ENCODE data around the gene CTNNA2. TPM values are rescaled to one million over a fixed set of nuclear protein-coding genes. Genes with fewer than 3 reads are reported as not detected.

CTNNA2 gene
- total RNA-seq, 1 experiment from 2014 or later, result 0.54 TPM

- no peak for TF ChIP-seq TCF7L2 (IDR thresholded peaks at IDR 0.05; ENCODE audit: low read depth, low read length)
- no peak for TF ChIP-seq SIN3A (IDR thresholded peaks at IDR 0.05; ENCODE audit: borderline replicate concordance, insufficient read depth, low read depth, low read length)
- TF ChIP-seq REST (IDR thresholded peaks at IDR 0.05; ENCODE audit: insufficient read depth in 1 of 2, low read depth in 2 of 2, low read length in 1 of 2), result no peak
- TF ChIP-seq CTCF (IDR thresholded peaks at IDR 0.05), result no peak
- no peak for TF ChIP-seq POLR2AphosphoS5 (IDR thresholded peaks at IDR 0.05; ENCODE audit: low read depth, low read length)
- Histone ChIP-seq H3K4me3 (ENCODE audit: low read depth in 2 of 2, low read length in 2 of 2) (no peak overlapping the region), H3K36me3 (ENCODE audit: control insufficient read depth, insufficient read depth, low read length) (no peaks in the 10 kb centered on the region), H3K27me3 (ENCODE audit: control insufficient read depth, insufficient read depth, low read length) (no peaks in the 10 kb centered on the region), H3K27ac (ENCODE audit: low read length) (no peak overlapping the region), H3K4me1 (ENCODE audit: control insufficient read depth, insufficient read depth, low read length) (no peaks in the 10 kb centered on the region), H3K9me3 (ENCODE audit: control insufficient read depth, insufficient read depth, low read depth, low read length) (no peaks in the 10 kb centered on the region)
- POLR2A ChIA-PET, result no interaction called here
- in situ Hi-C loops (cut with HindIII; ENCODE audit: low pct_unique_long_range_greater_than_20kb, low sequenced_read_pairs), result no loop called here
- no TSS peak for BruUV-seq (replicated peaks)
- CTCF ChIA-PET, result no interaction called here
- ATAC-seq (no peak), DNase-seq (ENCODE audit: low read depth, low spot score) (no peak)
- intact Hi-C loops (cut with micrococcal nuclease; ENCODE audit: unreplicated experiment), result no loop called here
These were observed 851.0 kb downstream of the CTNNA2 start for GRCh38 chr2:80363791-80364349.

- Histone ChIP-seq H3K27ac (ENCODE audit: low read length) (no peak overlapping the region), H3K27me3 (ENCODE audit: control insufficient read depth, insufficient read depth, low read length) (no peaks in the 10 kb centered on the region), H3K9me3 (ENCODE audit: control insufficient read depth, insufficient read depth, low read depth, low read length) (no peaks in the 10 kb centered on the region), H3K4me1 (ENCODE audit: control insufficient read depth, insufficient read depth, low read length) (no peaks in the 10 kb centered on the region), H3K36me3 (ENCODE audit: control insufficient read depth, insufficient read depth, low read length) (no peaks in the 10 kb centered on the region), H3K4me3 (ENCODE audit: low read depth in 2 of 2, low read length in 2 of 2) (no peak overlapping the region)
- intact Hi-C loops (cut with micrococcal nuclease; ENCODE audit: unreplicated experiment), result no loop called here
- TF ChIP-seq POLR2AphosphoS5 (IDR thresholded peaks at IDR 0.05; ENCODE audit: low read depth, low read length), result no peak
- TF ChIP-seq SIN3A (IDR thresholded peaks at IDR 0.05; ENCODE audit: borderline replicate concordance, insufficient read depth, low read depth, low read length), result no peak
- no peak for TF ChIP-seq REST (IDR thresholded peaks at IDR 0.05; ENCODE audit: insufficient read depth in 1 of 2, low read depth in 2 of 2, low read length in 1 of 2)
- no peak for TF ChIP-seq CTCF (IDR thresholded peaks at IDR 0.05)
- TF ChIP-seq TCF7L2 (IDR thresholded peaks at IDR 0.05; ENCODE audit: low read depth, low read length), result no peak
- ATAC-seq, result no peak
- no peak for DNase-seq (ENCODE audit: low read depth, low spot score)
- ChIA-PET POLR2A (no interaction called here), CTCF (no interaction called here)
- in situ Hi-C loops (cut with HindIII; ENCODE audit: low pct_unique_long_range_greater_than_20kb, low sequenced_read_pairs), result no loop called here
- BruUV-seq (replicated peaks), result no TSS peak
These were observed 851.8 kb downstream of the CTNNA2 start for GRCh38 chr2:80364524-80365212.

Data from Panc1 (cell line).